IMR-90 (cell line): Measurements from ENCODE around the gene COL17A1. TPM values are rescaled to one million over a fixed set of nuclear protein-coding genes. Genes with fewer than 3 reads are reported as not detected.
A peak's percentile ranks its signal among the peaks of the same experiment; 100 is the strongest.

Experiments used
- ATAC-seq: fragments of 200-7000 bp; cut with Tn5 transposase; 2 replicates; pipeline ENCODE4 v1.9.1; 2020; ENCODE audit warnings: low read depth, mild to moderate bottlenecking, moderate library complexity
- Bru-seq: library from RNA; stranded (reverse); fragments of 400-500 nt; gene quantifications from one replicate; lab custom pipeline; 2021; lab: Mats Ljungman, UMichigan
- BruChase-seq, 2 experiments: library from RNA; stranded (reverse); fragments of 400-500 nt; gene quantifications; one replicate each; lab custom pipeline; 2021; lab: Mats Ljungman, UMichigan
- BruUV-seq: library from RNA; stranded (reverse); fragments of 400-500 nt; replicated peaks from 2 replicates; lab custom pipeline; 2021; lab: Mats Ljungman, UMichigan
- CTCF ChIA-PET: fragments of 300-600 bp; formaldehyde crosslinking; extraction: SDS; loops from one replicate; lab custom pipeline; 2021; ENCODE audit warnings: antibody characterized with exemption; lab: Yijun Ruan, JAX
- POLR2A ChIA-PET: fragments of 300-600 bp; sonication (Branson Sonifier 250); formaldehyde crosslinking; loops from one replicate; lab custom pipeline; 2022; ENCODE audit warnings: antibody characterized with exemption; ENCODE audit not compliant: unreplicated experiment; lab: Charles Lee
- DNase-seq: peaks from one replicate; pipeline ENCODE4 v3.0.0; 2013
- H2AFZ ChIP-seq: replicated peaks from 2 replicates; pipeline ENCODE3; 2013; ENCODE audit warnings: low read length, mild to moderate bottlenecking; ENCODE audit not compliant: poor library complexity
- H2AK5ac ChIP-seq: 2 replicates; pipeline ENCODE4 v1.6.1; 2013; ENCODE audit warnings: low read depth, low read length, inconsistent platforms
- H2AK9ac ChIP-seq: replicated peaks from 2 replicates; pipeline ENCODE3; 2013; ENCODE audit warnings: mild to moderate bottlenecking, low read depth, low read length, moderate library complexity; ENCODE audit not compliant: poor library complexity
- H2BK120ac ChIP-seq: 2 replicates; pipeline ENCODE4 v1.6.1; 2013; ENCODE audit warnings: low read depth, low read length, inconsistent platforms
- H2BK15ac ChIP-seq: 3 replicates; pipeline ENCODE4 v1.6.1; 2013; ENCODE audit warnings: low read depth, low read length, inconsistent platforms
- H2BK20ac ChIP-seq: 2 replicates; pipeline ENCODE4 v1.6.1; 2013; ENCODE audit warnings: low read depth, mild to moderate bottlenecking, inconsistent platforms, low read length, moderate library complexity
- H2BK5ac ChIP-seq: 2 replicates; pipeline ENCODE4 v1.6.1; 2013; ENCODE audit warnings: mild to moderate bottlenecking, low read depth, low read length, inconsistent platforms; ENCODE audit not compliant: poor library complexity, severe bottlenecking
- H3K14ac ChIP-seq: replicated peaks from 2 replicates; pipeline ENCODE4 v1.6.1; 2013; ENCODE audit warnings: low read depth, low read length, inconsistent platforms
- H3K18ac ChIP-seq: 2 replicates; pipeline ENCODE4 v1.6.1; 2013; ENCODE audit warnings: low read depth, low read length, control low read depth
- H3K23ac ChIP-seq: 2 replicates; pipeline ENCODE4 v1.6.1; 2013; ENCODE audit warnings: low read depth, low read length, inconsistent platforms
- H3K27ac ChIP-seq: 2 replicates; pipeline ENCODE4 v1.5.1; 2013; ENCODE audit warnings: mild to moderate bottlenecking, control low read depth, low read length; ENCODE audit not compliant: insufficient read depth
- H3K27me3 ChIP-seq: 2 replicates; pipeline ENCODE4 v1.6.1; 2013; ENCODE audit warnings: low read length; ENCODE audit not compliant: control insufficient read depth, insufficient read depth
- H3K36me3 ChIP-seq: 2 replicates; pipeline ENCODE4 v1.6.1; 2013; ENCODE audit warnings: low read length, mixed read lengths; ENCODE audit not compliant: control insufficient read depth, insufficient read depth
- H3K4ac ChIP-seq: 2 replicates; pipeline ENCODE4 v1.6.1; 2013; ENCODE audit warnings: low read depth, low read length, inconsistent platforms
- H3K4me1 ChIP-seq: 2 replicates; pipeline ENCODE4 v1.6.1; 2013; ENCODE audit warnings: low read length, mixed read lengths; ENCODE audit not compliant: control insufficient read depth, insufficient read depth
- H3K4me2 ChIP-seq: 2 replicates; pipeline ENCODE4 v1.6.1; 2013; ENCODE audit warnings: low read depth, mild to moderate bottlenecking, control low read depth, low read length, moderate library complexity
- H3K4me3 ChIP-seq: 2 replicates; pipeline ENCODE4 v1.5.1; 2013; ENCODE audit warnings: low read depth, mild to moderate bottlenecking, control low read depth, low read length, moderate library complexity; ENCODE audit not compliant: insufficient read depth
- H3K56ac ChIP-seq: 2 replicates; pipeline ENCODE4 v1.6.1; 2013; ENCODE audit warnings: low read length, inconsistent platforms; ENCODE audit not compliant: insufficient read depth; ENCODE audit errors: extremely low read depth
- H3K79me1 ChIP-seq, 2 experiments: 2 replicates each; pipeline ENCODE4 v1.6.1; 2013; ENCODE audit warnings: low read length in 2 of 2, inconsistent platforms in 1 of 2, low read depth in 1 of 2
- H3K9ac ChIP-seq: 2 replicates; pipeline ENCODE4 v1.6.1; 2013; ENCODE audit warnings: low read depth, low read length, control low read depth
- H3K9me1 ChIP-seq: 2 replicates; pipeline ENCODE4 v1.6.1; 2013; ENCODE audit warnings: low read length, inconsistent platforms; ENCODE audit not compliant: insufficient read depth
- H3K9me3 ChIP-seq: 2 replicates; pipeline ENCODE4 v1.6.1; 2013; ENCODE audit warnings: low read length; ENCODE audit not compliant: control insufficient read depth, insufficient read depth
- H4K20me1 ChIP-seq: 2 replicates; pipeline ENCODE4 v1.6.1; 2013; ENCODE audit warnings: low read length, inconsistent platforms; ENCODE audit not compliant: insufficient read depth
- H4K5ac ChIP-seq: 2 replicates; pipeline ENCODE4 v1.6.1; 2013; ENCODE audit warnings: mild to moderate bottlenecking, low read depth, low read length, control low read depth
- H4K8ac ChIP-seq, 2 experiments: 2 replicates each; pipeline ENCODE4 v1.6.1; 2013; ENCODE audit warnings: low read depth in 2 of 2, low read length in 2 of 2, control low read depth in 1 of 2, inconsistent platforms in 1 of 2
- H4K91ac ChIP-seq: 2 replicates; pipeline ENCODE4 v1.6.1; 2013; ENCODE audit warnings: low read depth, low read length, inconsistent platforms; ENCODE audit not compliant: insufficient read depth
- BHLHE40 ChIP-seq: fragments of 150-350 bp; IDR thresholded peaks from 2 replicates; pipeline ENCODE4 v1.6.1; 2016; ENCODE audit warnings: mild to moderate bottlenecking, low read depth, low read length
- CTCF ChIP-seq: conservative IDR thresholded peaks from 2 replicates; pipeline ENCODE4 v1.5.1; 2012; ENCODE audit warnings: mild to moderate bottlenecking, low read depth, low read length, improper control_type of control experiment
- MAFK ChIP-seq: IDR thresholded peaks from 2 replicates; pipeline ENCODE4 v1.6.1; 2012; ENCODE audit warnings: low read depth, low read length, improper control_type of control experiment
- MAZ ChIP-seq: IDR thresholded peaks from 2 replicates; pipeline ENCODE4 v1.6.1; 2012; ENCODE audit warnings: low read depth, mild to moderate bottlenecking, low read length, improper control_type of control experiment, moderate library complexity, borderline replicate concordance
- MXI1 ChIP-seq: IDR thresholded peaks from 2 replicates; pipeline ENCODE4 v1.6.1; 2012; ENCODE audit warnings: low read depth, mild to moderate bottlenecking, low read length, moderate library complexity, borderline replicate concordance
- NFE2L2 ChIP-seq: fragments of 150-350 bp; IDR thresholded peaks from 2 replicates; pipeline ENCODE4 v1.6.1; 2016; ENCODE audit warnings: low read depth, mild to moderate bottlenecking, low read length
- SMC3 ChIP-seq: fragments of 150-350 bp; IDR thresholded peaks from 2 replicates; pipeline ENCODE4 v1.6.1; 2016; ENCODE audit warnings: low read depth, mild to moderate bottlenecking, antibody characterized with exemption, low read length, moderate library complexity
- WGBS, 2 experiments: methylation state at CpG; one replicate each; pipeline versions ENCODE4 v1.1.5 to v1.1.7; 2013; ENCODE audit warnings: missing lambda C conversion rate in 2 of 2; ENCODE audit not compliant: insufficient read length in 1 of 2; ENCODE audit errors: extremely low coverage in 2 of 2; 5-methylcytosine and 5-hydroxymethylcytosine counted together
- dilution Hi-C: fragments of 300-500 bp; cut with HindIII; formaldehyde crosslinking; loops from one replicate; pipeline ENCODE4 v1.14.3; 2018; ENCODE audit warnings: low sequenced_read_pairs; ENCODE audit not compliant: unreplicated experiment
- in situ Hi-C: fragments of 300-500 bp; cut with MboI; formaldehyde crosslinking; loops from 3 replicates; pipeline ENCODE4 v1.14.3; 2019; ENCODE audit warnings: low sequenced_read_pairs, inconsistent platforms, mixed read lengths
- intact Hi-C: fragments of 100-400 bp; cut with micrococcal nuclease; formaldehyde crosslinking; loops from 2 replicates; pipeline ENCODE4 v1.10.0; 2022
- long read RNA-seq: library from polyadenylated mRNA; unstranded; transcript quantifications from one replicate; pipeline ENCODE4 v2.0.0, GENCODE V29; 2021; ENCODE audit not compliant: unreplicated experiment
- polyA plus RNA-seq, 3 experiments: library from polyadenylated mRNA; depleted of rRNA; stranded (reverse); fragments of >200 nt; gene quantifications; 2 replicates each; pipeline ENCODE4 v1.2.3, GENCODE V29; 2012; ENCODE audit warnings: low replicate concordance in 1 of 3
- total RNA-seq: library from RNA; depleted of rRNA; stranded (reverse); fragments of >200 nt; gene quantifications from 2 replicates; pipeline ENCODE4 v1.2.3, GENCODE V29; 2012; rRNA removed
- TF ChIP-seq, protein P1 (sequence below): fragments of 150-350 bp; IDR thresholded peaks from 2 replicates; pipeline ENCODE4 v1.6.1; 2016; ENCODE audit warnings: low read depth, mild to moderate bottlenecking, low read length, moderate library complexity, borderline replicate concordance
- TF ChIP-seq, protein P2 (sequence below): fragments of 150-350 bp; IDR thresholded peaks from 2 replicates; pipeline ENCODE4 v1.6.1; 2017; ENCODE audit warnings: mild to moderate bottlenecking, antibody characterized with exemption, low read length, low read depth

The COL17A1 gene
- total RNA-seq: 0.18 and 0.83 TPM in 2 replicates
- polyA plus RNA-seq (2012; rRNA removed): 0.14 and 0.32 TPM in 2 replicates
- 0.11 TPM in 2 replicates for polyA plus RNA-seq (2012; cell fraction: cytosol; rRNA removed)
- 0.60 and 0.83 TPM in 2 replicates for polyA plus RNA-seq (2012; cell fraction: nucleus; rRNA removed; ENCODE audit: low replicate concordance)
- Bru-seq, nascent RNA: not detected
- not detected for BruChase-seq, experiment 1, labeled RNA remaining after a 6-hour chase
- BruChase-seq, experiment 2, labeled RNA remaining after a 2-hour chase: percentile 3 among the genes with signal in this experiment
- long read RNA-seq: 0 reads

- CTCF ChIA-PET: no interaction called here
- in situ Hi-C loops (no loop called here), intact Hi-C loops (no loop called here)
Observed at GRCh38 chr10:104085801-104086400, at the start of gene COL17A1. COL17A1 (minus strand) TSS chr10:104085880; CDS start chr10:104080673, 5,207 bp downstream.

More at GRCh38 chr10:104085801-104086400, at the start of gene COL17A1:
- Histone ChIP-seq H2AK9ac (no peak within 1 kb of the TSS), H3K36me3 (no peaks in the 10 kb centered on the region), H3K9me1 (0 out of 2 replicates have a peak, but pooled peaks cover under 1% of the 10 kb centered on the region), H3K4me2 (no peak within 1 kb of the TSS), H2BK15ac (no peak within 1 kb of the TSS), H4K91ac (no peak within 1 kb of the TSS), H3K18ac (no peak within 1 kb of the TSS), H3K4me1 (no peaks in the 10 kb centered on the region; the same call in 1 of the 2 replicates), H4K20me1 (no peaks in the 10 kb centered on the region), H2BK120ac (no peak within 1 kb of the TSS), H3K4me3 (no peak within 1 kb of the TSS), H3K56ac (no peak within 1 kb of the TSS), H3K14ac (no peak within 1 kb of the TSS), H3K27ac (no peak within 1 kb of the TSS), H3K4ac (no peak within 1 kb of the TSS), H4K5ac (no peak within 1 kb of the TSS), H3K23ac (no peak within 1 kb of the TSS), H2AFZ (no peak within 1 kb of the TSS), H4K8ac (no peak within 1 kb of the TSS), H2AK5ac (no peak within 1 kb of the TSS), H3K27me3 (peaks cover 2% of the 10 kb centered on the region; the same call in 1 of the 2 replicates), H3K79me1 (no peaks in the 10 kb centered on the region), H3K9me3 (no peaks in the 10 kb centered on the region), H3K9ac (no peak within 1 kb of the TSS), H2BK5ac (no peak within 1 kb of the TSS), H2BK20ac (no peak within 1 kb of the TSS)
- 70% methylated on average over 2 of the region's 3 CpGs; no CpG with 5 or more reads in 1 of the 2 experiments for WGBS, 2 experiments
- dilution Hi-C loops: no loop called here
- ATAC-seq (no peak), DNase-seq (no peak)
- no peak for TF ChIP-seq SMC3
- TF ChIP-seq NFE2L2: no peak
- no peak for TF ChIP-seq MXI1
- TF ChIP-seq, protein P1, sequence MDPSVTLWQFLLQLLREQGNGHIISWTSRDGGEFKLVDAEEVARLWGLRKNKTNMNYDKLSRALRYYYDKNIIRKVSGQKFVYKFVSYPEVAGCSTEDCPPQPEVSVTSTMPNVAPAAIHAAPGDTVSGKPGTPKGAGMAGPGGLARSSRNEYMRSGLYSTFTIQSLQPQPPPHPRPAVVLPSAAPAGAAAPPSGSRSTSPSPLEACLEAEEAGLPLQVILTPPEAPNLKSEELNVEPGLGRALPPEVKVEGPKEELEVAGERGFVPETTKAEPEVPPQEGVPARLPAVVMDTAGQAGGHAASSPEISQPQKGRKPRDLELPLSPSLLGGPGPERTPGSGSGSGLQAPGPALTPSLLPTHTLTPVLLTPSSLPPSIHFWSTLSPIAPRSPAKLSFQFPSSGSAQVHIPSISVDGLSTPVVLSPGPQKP: no peak
- TF ChIP-seq MAFK: no peak
- TF ChIP-seq CTCF: no peak
- TF ChIP-seq, protein P2, sequence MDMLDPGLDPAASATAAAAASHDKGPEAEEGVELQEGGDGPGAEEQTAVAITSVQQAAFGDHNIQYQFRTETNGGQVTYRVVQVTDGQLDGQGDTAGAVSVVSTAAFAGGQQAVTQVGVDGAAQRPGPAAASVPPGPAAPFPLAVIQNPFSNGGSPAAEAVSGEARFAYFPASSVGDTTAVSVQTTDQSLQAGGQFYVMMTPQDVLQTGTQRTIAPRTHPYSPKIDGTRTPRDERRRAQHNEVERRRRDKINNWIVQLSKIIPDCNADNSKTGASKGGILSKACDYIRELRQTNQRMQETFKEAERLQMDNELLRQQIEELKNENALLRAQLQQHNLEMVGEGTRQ: no peak
- TF ChIP-seq MAZ: no peak
- TF ChIP-seq BHLHE40: no peak
- no TSS peak for BruUV-seq
- POLR2A ChIA-PET: no interaction called here
